Activated CD4-positive, alpha-beta T cell treated with anti-CD3 and anti-CD28 coated beads, Interleukin-10, Interleukin-2, amounts not matched to agents 100 ng/mL and 50 ng/mL, durations not matched to agents 16 hours and 8 hours (primary cell): Measurements from ENCODE around the gene CD82.
"Not testable (repeated sequence)": the region's sequence is repeated elsewhere in the genome, so short reads cannot be mapped to it uniquely, and the experiment has no call there.

ENCODE experiments used
- DNase-seq: peaks from one replicate; pipeline ENCODE4 v3.0.0-alpha.2; 2020

Gene CD82

GRCh38 chr11:44643217-44643616, 77.8 kb downstream of the CD82 start:
- no peak for DNase-seq

- DNase-seq, result no peak
Measured at GRCh38 chr11:44645827-44646226, 80.4 kb downstream of the CD82 start.

GRCh38 chr11:44647255-44647955, 81.9 kb downstream of the CD82 start:
- not testable (repeated sequence) for DNase-seq

- no peak for DNase-seq
Measured at GRCh38 chr11:44648109-44648508, 82.6 kb downstream of the CD82 start.

GRCh38 chr11:44651535-44652155, 86.2 kb downstream of the CD82 start:
- no peak for DNase-seq

GRCh38 chr11:44652901-44653644, 87.6 kb downstream of the CD82 start:
- no peak for DNase-seq

- DNase-seq, result no peak
Measured at GRCh38 chr11:44654057-44654456, 88.6 kb downstream of the CD82 start.

GRCh38 chr11:44654596-44654995, 89.1 kb downstream of the CD82 start:
- no peak for DNase-seq

- no peak for DNase-seq
Measured at GRCh38 chr11:44657836-44658505, 92.5 kb downstream of the CD82 start.

- DNase-seq, result no peak
Measured at GRCh38 chr11:44658506-44658850, 93.0 kb downstream of the CD82 start.

- DNase-seq, result no peak
Measured at GRCh38 chr11:44659641-44660040, 94.2 kb downstream of the CD82 start.

GRCh38 chr11:44660535-44660934, 95.1 kb downstream of the CD82 start:
- DNase-seq, result not testable (repeated sequence)

- DNase-seq, result no peak
Measured at GRCh38 chr11:44661311-44661717, 95.9 kb downstream of the CD82 start.
